Mucosa of descending colon (tissue), 3 donors: ENCODE measurements around the gene HMG20A. TPM values are rescaled to one million over a fixed set of nuclear protein-coding genes. Genes with fewer than 3 reads are reported as not detected.

ENCODE experiments used
- ATAC-seq: fragments of 200-7000 bp; cut with Tn5 transposase; one replicate; pipeline ENCODE4 v1.9.1; 2020; ENCODE audit warnings: mild to moderate bottlenecking, moderate library complexity
- DNase-seq, 3 donors: peaks; one replicate each; pipeline ENCODE4 v3.0.0-alpha.2; 2020
- H3K36me3 ChIP-seq: fragments of 200-600 bp; one replicate; pipeline ENCODE4 v1.8.0; 2021; ENCODE audit warnings: low read depth, mild to moderate bottlenecking
- H3K4me1 ChIP-seq: fragments of 200-600 bp; one replicate; pipeline ENCODE4 v1.8.0; 2021; ENCODE audit warnings: low read depth, mild to moderate bottlenecking
- H3K4me3 ChIP-seq: fragments of 200-600 bp; one replicate; pipeline ENCODE4 v1.8.0; 2021; ENCODE audit warnings: mild to moderate bottlenecking
- H3K9me3 ChIP-seq: fragments of 200-600 bp; one replicate; pipeline ENCODE4 v1.8.0; 2021; ENCODE audit warnings: mild to moderate bottlenecking
- intact Hi-C, 2 donors: fragments of 100-400 bp; cut with DNase I in 1 of 2; cut with micrococcal nuclease in 1 of 2; formaldehyde crosslinking; loops; one replicate each; pipeline versions ENCODE4 v1.11.0 to v1.11.1; 2022; cut with DNase I, micrococcal nuclease
- total RNA-seq, 3 donors: library from RNA; stranded (reverse); fragmentation: NEBNext Ultra II Directional in 2 of 3; extraction: Animal tissue kit (Norgen Biotek cat#: 25700) in 2 of 3; gene quantifications; one replicate each; pipeline versions ENCODE4 v1.2.1 to v1.2.4, GENCODE V29; 2021 to 2023
- TF ChIP-seq, protein P1 (sequence below): fragments of 200-600 bp; IDR thresholded peaks from one replicate; pipeline ENCODE4 v1.8.0; 2022; ENCODE audit warnings: antibody characterized with exemption, mild to moderate bottlenecking
- donor health status: DM: no; HTN: no; CAD: no; lungs with moderate emphysema.
- donor health status: DM: no; HTN: no; CAD: no.
- donor health status: DM: no; HTN: yes; CAD: no.

HMG20A gene
- total RNA-seq, 3 donors from 2014 or later, result 27.5 to 37.1 (median 34.7) TPM

DNA sequence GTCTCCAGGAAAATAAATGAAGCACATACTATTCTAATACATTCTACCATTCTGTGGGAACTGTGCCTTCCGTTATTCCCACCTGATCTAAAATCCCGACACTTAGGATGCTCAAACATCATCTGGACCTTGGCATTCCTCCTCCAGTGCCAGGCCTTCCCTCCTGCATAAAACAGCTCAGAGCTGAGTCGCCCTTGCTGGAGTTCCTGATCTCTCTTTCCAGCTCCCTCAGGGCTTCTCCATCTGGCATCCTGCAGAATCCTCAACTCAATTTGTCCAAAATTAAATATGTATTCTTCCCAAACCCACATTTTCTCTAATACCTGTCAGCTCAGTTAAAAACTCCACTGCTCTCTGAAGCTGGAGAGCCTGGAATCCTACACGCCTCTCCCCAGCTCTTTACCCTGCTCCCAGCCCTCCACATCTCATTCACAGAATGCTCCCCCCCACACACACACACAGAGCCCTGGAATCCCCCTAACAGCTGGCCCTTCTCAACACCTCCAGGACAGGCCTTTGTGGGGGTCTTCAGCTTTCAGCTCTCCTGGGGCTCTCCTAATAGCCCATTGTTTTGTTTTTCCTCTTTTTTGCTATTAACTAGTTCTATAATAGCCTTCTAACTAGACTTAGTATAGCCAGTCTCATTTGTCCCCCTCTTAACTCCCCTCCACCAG, 78.5 kb downstream of the HMG20A start:
- Histone ChIP-seq H3K4me3 (no peak overlapping the region), H3K9me3 (no peaks in the 10 kb centered on the region), H3K36me3 (no peaks in the 10 kb centered on the region), H3K4me1 (peaks cover 4% of the 10 kb centered on the region)
- intact Hi-C loops, result loop anchor here in 1 of 2 donors (5.0 kb wide), 1 partner anchor 382 kb away; no protein-coding TSS in a partner anchor
- no peak for ATAC-seq
- TF ChIP-seq, protein P1, sequence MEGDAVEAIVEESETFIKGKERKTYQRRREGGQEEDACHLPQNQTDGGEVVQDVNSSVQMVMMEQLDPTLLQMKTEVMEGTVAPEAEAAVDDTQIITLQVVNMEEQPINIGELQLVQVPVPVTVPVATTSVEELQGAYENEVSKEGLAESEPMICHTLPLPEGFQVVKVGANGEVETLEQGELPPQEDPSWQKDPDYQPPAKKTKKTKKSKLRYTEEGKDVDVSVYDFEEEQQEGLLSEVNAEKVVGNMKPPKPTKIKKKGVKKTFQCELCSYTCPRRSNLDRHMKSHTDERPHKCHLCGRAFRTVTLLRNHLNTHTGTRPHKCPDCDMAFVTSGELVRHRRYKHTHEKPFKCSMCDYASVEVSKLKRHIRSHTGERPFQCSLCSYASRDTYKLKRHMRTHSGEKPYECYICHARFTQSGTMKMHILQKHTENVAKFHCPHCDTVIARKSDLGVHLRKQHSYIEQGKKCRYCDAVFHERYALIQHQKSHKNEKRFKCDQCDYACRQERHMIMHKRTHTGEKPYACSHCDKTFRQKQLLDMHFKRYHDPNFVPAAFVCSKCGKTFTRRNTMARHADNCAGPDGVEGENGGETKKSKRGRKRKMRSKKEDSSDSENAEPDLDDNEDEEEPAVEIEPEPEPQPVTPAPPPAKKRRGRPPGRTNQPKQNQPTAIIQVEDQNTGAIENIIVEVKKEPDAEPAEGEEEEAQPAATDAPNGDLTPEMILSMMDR, result no peak
- DNase-seq, result no peak

DNA sequence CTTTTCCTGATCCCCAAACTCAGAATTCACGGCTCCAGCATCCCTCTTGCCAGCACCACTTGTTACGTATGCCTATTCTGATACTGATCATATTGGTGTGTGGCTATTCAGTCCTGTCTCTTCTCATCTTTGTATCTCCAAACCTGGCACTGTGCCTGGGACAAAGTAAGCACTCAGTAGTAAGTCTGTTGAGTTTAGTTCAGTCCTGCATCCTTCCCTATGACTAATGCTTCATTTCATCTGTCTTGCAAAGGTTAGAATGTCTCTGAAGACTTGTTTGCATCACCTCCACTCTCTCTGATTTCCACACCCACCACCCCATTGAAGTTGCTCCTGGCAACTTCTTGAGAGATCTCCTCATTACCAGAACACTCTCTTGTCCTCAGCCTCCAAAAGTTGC, 80.3 kb downstream of the HMG20A start:
- Histone ChIP-seq H3K4me1 (peaks cover 4% of the 10 kb centered on the region), H3K9me3 (no peaks in the 10 kb centered on the region), H3K4me3 (no peak overlapping the region), H3K36me3 (no peaks in the 10 kb centered on the region)
- intact Hi-C loops, result no loop called here
- no peak for DNase-seq
- no peak for ATAC-seq
- TF ChIP-seq, protein P1, result no peak

DNA sequence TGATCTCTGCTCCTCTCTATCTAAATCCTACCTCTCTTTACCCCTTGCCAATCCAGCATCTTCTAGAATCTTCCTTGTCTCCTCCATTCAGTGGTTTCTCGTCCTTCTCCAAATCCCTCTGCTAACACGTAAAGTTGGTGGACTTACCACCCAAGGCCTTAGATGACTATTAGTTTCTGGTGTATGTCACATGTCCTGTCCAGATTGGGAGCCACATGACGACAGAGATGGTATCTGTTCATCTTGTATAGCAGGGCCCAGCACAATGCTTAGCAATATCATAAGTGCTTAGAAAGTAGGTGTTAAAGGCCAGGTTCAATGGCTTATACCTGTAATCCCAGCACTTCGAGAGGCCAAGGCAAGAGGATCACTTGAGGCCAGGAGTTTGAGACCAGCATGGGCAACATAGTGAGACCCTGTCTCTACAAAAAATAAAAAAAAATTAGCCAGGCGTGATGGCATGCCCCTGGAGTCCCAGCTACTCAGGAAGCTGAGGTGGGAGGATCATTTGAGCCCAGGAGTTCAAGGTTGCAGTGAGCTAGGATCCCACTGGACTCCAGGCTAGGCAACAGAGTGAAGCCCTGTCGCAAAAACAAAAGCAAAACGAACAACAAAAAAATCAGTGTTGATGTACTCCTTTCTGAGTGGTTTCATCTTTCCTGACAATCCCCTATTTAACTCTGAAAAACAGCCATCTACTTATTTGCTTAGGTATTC, 81.8 kb downstream of the HMG20A start:
- TF ChIP-seq, protein P1, result no peak
- intact Hi-C loops, result no loop called here
- ATAC-seq, result no peak

DNA sequence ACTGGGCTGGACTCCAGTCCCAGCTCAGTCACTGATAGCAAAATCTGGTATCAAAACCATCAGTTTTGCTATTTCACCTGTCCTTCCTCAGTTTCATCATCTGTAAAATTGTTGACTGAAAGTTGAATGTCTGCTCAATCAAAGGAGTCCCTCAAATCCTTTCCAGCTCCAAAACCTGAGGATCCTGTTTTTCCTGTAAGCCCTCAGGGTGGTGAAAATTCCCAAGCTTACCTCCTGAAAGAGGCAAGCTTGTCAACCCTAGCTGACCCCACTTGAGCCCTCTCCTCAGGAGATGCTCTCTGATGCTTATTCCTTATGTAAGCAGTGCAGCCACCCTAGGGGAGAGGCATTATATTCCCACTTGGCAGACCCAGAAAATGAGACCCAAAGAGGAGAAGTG, 82.6 kb downstream of the HMG20A start:
- Histone ChIP-seq H3K4me1 (peaks cover 21% of the 10 kb centered on the region), H3K9me3 (no peaks in the 10 kb centered on the region), H3K36me3 (no peaks in the 10 kb centered on the region), H3K4me3 (no peak overlapping the region)
- TF ChIP-seq, protein P1, result no peak
- ATAC-seq, result no peak
- no peak for DNase-seq
- intact Hi-C loops, result no loop called here

More for the DNA sequence above, 81.8 kb downstream of the HMG20A start:
- Histone ChIP-seq H3K4me1 (peaks cover 16% of the 10 kb centered on the region), H3K4me3 (no peak overlapping the region), H3K9me3 (no peaks in the 10 kb centered on the region), H3K36me3 (no peaks in the 10 kb centered on the region)
- DNase-seq, result no peak

DNA sequence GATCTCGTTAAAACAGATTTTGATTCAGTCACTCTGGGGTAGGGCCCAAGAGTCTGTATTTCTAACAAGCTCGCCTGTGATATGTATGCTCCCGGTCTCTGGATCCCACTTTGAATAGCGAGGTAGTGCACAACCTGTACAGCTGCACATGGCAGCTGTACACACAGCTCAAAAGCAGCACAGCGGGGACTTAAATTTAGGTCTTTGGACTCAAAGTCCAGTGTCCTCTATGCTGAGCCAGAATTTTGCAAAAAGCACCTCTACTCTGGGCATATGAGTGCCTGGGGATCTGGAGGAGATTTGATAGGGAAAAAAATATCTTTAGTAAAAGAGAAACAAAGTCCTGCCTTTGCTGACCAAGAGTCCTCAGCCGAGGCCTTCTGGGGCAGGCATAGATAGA, 83.1 kb downstream of the HMG20A start:
- TF ChIP-seq, protein P1, result no peak
- Histone ChIP-seq H3K36me3 (no peaks in the 10 kb centered on the region), H3K9me3 (no peaks in the 10 kb centered on the region), H3K4me3 (no peak overlapping the region), H3K4me1 (peaks cover 21% of the 10 kb centered on the region)
- ATAC-seq (no peak), DNase-seq (no peak)
- intact Hi-C loops, result no loop called here
